ENCODE data around the gene PLAAT5. TPM values are rescaled to one million over a fixed set of nuclear protein-coding genes. Genes with fewer than 3 reads are reported as not detected.
A peak's percentile ranks its signal among the peaks of the same experiment; 100 is the strongest.

Gene PLAAT5
- total RNA-seq, 2 donors from 2014 or later: 1.7 to 2.8 TPM

DNA sequence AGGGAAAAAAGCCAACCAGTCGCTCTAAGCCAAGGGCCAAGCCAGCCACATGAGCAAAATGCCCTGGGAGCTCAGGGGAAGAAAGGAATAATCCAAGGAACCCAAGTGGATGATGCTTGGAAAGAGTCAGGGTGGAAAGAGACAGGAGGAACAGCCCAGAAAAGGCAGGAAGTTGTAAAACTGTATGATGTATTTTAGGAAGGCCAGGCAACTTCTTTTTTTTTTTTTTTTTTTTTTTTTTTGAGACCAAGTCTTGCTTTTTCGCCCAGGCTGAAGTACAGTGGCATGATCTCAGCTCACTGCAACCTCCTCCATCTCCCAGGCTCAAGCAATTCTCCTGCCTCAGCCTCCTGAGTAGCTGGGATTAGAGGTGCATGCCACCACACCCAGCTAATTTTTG lies 16.5 kb upstream of the PLAAT5 start:
- no peaks in the 10 kb centered on the region for H3K9me3 Mint-ChIP-seq
- no peak overlapping the region for H3K27ac Mint-ChIP-seq
- H3K4me1 Mint-ChIP-seq (ENCODE audit: low read depth): peaks cover 13% of the 10 kb centered on the region
- ATAC-seq (replicated peaks in 1 of 2) (no peak), DNase-seq (no peak)
- no peaks in the 10 kb centered on the region for H3K36me3 Mint-ChIP-seq (ENCODE audit: insufficient read depth in 2 of 2)
- no peak overlapping the region for H3K4me3 Mint-ChIP-seq
- H3K27me3 Mint-ChIP-seq (ENCODE audit: low read depth): no peaks in the 10 kb centered on the region

DNA sequence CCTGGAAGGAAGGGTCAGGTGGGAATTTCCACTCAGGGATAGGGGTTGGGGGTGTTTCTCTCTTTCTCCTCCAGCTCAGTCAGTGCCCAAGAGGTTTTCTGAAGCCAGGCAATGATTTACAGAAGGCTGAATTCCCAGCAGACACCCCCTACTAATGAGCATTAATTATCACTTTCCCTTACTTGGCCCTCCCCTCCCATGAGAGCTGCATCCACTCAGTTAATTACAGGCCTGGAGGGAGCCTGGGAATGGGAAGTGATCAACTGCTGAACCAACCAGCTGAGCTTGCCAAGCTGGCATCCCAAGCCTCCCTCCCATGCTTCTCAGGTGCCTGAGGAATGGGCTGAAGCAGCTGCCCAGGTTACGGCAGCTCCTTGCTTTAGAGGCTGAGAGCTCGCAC lies 15.9 kb upstream of the PLAAT5 start:
- H3K9me3 Mint-ChIP-seq: no peaks in the 10 kb centered on the region
- H3K4me3 Mint-ChIP-seq: no peak overlapping the region
- no peak overlapping the region for H3K27ac Mint-ChIP-seq
- H3K4me1 Mint-ChIP-seq (ENCODE audit: low read depth): peaks cover 18% of the 10 kb centered on the region
- DNase-seq: no peak
- peaks cover 0 to 3% of the 10 kb centered on the region in 2 donors for H3K36me3 Mint-ChIP-seq (ENCODE audit: insufficient read depth in 2 of 2)
- ATAC-seq (replicated peaks in 1 of 2): no peak
- no peaks in the 10 kb centered on the region for H3K27me3 Mint-ChIP-seq (ENCODE audit: low read depth)

DNA sequence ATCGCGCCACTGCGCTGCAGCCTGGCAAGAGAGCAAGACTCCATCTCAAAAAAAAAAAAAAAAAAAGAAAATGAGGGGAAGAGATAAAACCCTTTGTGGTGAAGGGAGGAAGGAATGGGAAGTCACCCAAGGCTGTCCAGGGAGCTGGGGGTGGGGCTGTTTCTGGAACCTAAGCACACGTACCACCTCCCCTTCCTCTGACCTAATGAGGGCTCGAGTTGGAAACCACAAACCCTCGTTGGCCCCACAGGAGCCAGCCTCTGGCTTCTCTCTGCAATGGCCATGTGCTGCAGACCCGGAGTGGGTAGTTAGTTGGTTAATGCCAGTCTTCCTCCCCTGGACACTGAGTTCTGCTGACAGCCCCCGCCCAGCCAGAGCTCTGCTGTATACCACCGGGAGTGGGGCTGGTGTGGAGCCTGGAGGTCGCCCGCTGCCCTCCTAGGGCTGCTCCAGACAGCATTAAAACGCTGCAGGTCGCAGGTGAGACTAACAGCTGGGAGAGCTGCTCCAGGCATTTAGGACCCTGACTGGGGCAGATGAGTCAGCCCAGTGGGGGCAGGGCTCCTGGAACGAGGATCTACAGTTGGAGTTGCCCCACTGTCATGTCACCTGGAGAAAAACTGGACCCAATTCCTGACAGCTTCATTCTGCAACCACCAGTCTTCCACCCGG lies 15.0 kb upstream of the PLAAT5 start, which contains the start of gene LGALS12:
Gene LGALS12 (plus strand): TSS at position 228 of the 672 bp plus-strand sequence. CDS start 375 bp downstream, at position 603.
- ATAC-seq (replicated peaks in 1 of 2) (no peak), DNase-seq (no peak)
- Mint-ChIP-seq H3K27ac (no peak within 1 kb of the TSS), H3K4me1 (ENCODE audit: low read depth) (peaks cover 18% of the 10 kb centered on the region), H3K36me3 (ENCODE audit: insufficient read depth in 2 of 2) (peaks cover 0 to 4% of the 10 kb centered on the region in 2 donors), H3K9me3 (no peaks in the 10 kb centered on the region), H3K27me3 (ENCODE audit: low read depth) (no peaks in the 10 kb centered on the region), H3K4me3 (peak within 1 kb of the TSS in 1 of 2 donors; percentile 15)

DNA sequence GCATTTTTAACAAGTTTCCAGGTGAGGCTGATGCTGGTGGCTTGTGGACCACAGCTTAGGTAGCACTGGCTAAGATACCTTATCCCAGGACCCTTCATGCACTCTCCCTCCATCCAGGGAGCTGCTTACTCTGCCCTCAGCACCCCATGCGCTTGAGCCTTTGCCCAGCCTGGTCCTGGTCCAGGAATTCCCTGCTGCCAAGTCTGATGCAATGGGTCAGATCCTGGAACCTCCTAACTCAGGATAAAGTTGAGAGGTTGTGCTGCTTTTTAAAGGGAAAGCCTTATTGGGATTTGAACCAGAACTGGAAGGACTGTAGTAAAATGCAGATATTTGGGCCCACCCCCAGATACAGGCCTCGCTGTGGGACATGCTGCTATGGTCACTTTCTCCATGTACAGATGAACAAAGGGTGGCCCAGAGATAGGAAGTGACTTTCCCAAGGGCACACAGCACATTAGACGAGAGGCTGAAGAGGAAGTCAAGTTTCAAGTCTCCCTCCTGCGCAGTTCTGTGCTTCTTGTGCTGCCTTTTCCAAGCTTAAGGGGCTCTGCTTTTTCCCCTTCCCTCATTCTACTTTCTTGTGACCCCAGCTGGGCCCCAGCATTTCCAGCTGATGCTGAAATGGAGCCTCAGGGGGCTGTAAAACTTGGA lies 14.1 kb upstream of the PLAAT5 start:
- no peaks in the 10 kb centered on the region for H3K27me3 Mint-ChIP-seq (ENCODE audit: low read depth)
- H3K27ac Mint-ChIP-seq: no peak overlapping the region
- peaks cover 6 to 10% of the 10 kb centered on the region in 2 donors for H3K36me3 Mint-ChIP-seq (ENCODE audit: insufficient read depth in 2 of 2)
- H3K9me3 Mint-ChIP-seq: peaks cover 5 to 6% of the 10 kb centered on the region in 2 donors
- peaks cover 18% of the 10 kb centered on the region for H3K4me1 Mint-ChIP-seq (ENCODE audit: low read depth)
- DNase-seq (no peak), ATAC-seq (replicated peaks in 1 of 2) (no peak)
- no peak overlapping the region for H3K4me3 Mint-ChIP-seq

DNA sequence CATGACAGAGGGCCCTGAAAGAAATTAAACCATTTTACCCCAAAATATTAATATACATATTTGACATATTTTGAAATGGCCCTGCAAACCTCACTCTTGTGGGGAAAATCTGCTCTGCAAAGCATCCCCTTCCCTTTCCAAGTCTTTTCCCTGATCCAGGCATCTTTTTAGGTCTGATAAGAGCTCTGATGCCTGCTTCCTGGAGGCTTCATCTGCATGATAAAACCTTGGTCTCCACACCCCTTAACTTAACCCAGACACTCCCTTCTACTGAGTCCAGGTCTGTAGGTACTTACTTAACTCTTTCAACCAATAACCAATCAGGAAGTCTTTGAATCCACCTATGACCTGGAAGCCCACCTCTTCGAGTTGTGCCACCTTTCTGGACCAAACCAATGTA lies 13.1 kb upstream of the PLAAT5 start:
- H3K36me3 Mint-ChIP-seq (ENCODE audit: insufficient read depth in 2 of 2): peaks cover 12 to 14% of the 10 kb centered on the region in 2 donors
- DNase-seq (no peak), ATAC-seq (replicated peaks in 1 of 2) (no peak)
- no peak overlapping the region for H3K4me3 Mint-ChIP-seq
- no peak overlapping the region for H3K27ac Mint-ChIP-seq
- H3K4me1 Mint-ChIP-seq (ENCODE audit: low read depth): peaks cover 18% of the 10 kb centered on the region
- peaks cover 8 to 9% of the 10 kb centered on the region in 2 donors for H3K9me3 Mint-ChIP-seq
- H3K27me3 Mint-ChIP-seq (ENCODE audit: low read depth): no peaks in the 10 kb centered on the region

DNA sequence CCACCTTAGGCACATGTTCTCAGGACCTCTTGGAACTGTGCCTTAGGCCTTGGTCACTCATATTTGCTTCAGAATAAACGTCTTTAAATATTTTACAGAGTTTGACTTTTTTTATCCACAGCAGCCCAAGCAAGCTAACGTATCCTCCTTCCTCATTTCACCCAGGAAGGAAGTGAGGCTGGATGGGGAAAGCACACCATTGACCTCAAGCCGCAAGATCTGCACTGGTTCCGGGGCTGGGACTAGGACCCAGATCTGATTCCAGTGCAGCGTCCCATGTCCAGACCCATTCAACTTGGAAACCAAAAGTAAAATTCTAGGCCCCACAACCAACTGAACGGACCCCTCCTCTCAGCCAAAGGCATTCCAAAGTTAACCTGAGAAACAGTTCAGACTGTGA lies 12.5 kb upstream of the PLAAT5 start:
- no peak overlapping the region for H3K4me3 Mint-ChIP-seq
- H3K27me3 Mint-ChIP-seq (ENCODE audit: low read depth): peaks cover 3% of the 10 kb centered on the region
- no peak for ATAC-seq (replicated peaks in 1 of 2)
- H3K36me3 Mint-ChIP-seq (ENCODE audit: insufficient read depth in 2 of 2): peaks cover 12 to 18% of the 10 kb centered on the region in 2 donors
- H3K4me1 Mint-ChIP-seq (ENCODE audit: low read depth): peaks cover 18% of the 10 kb centered on the region
- DNase-seq: no peak
- H3K9me3 Mint-ChIP-seq: peaks cover 8 to 9% of the 10 kb centered on the region in 2 donors
- H3K27ac Mint-ChIP-seq: no peak overlapping the region

DNA sequence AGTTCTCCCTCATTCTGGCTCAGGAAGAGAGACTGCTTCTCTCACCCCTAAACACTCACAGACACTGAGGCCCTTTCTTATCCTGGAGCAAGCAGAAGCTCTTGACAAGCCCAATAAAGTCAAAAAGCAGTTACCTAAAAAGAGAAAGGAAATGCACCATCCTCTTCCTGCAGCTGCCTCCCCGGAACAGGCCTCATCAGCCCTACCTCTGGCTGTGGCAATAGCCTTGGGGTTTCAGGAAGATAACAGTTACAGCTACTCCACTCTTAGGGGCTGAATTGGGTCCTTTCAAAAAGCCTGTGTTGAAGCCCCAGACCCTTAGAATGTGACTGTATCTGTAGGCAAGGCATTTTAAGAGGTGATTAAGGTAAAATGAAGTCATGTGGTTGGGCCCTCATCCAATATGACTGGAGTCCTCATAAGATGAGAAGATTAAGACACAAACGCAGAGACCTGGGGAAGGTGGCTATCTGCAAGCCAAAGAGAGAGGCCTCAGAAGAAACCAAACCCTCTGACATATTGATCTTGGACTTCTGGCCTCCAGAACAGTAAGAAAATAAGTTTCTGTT lies 11.4 kb upstream of the PLAAT5 start:
- Mint-ChIP-seq H3K9me3 (peaks cover 8 to 9% of the 10 kb centered on the region in 2 donors), H3K27ac (no peak overlapping the region), H3K4me1 (ENCODE audit: low read depth) (peaks cover 18% of the 10 kb centered on the region), H3K27me3 (ENCODE audit: low read depth) (peaks cover 4% of the 10 kb centered on the region), H3K4me3 (no peak overlapping the region), H3K36me3 (ENCODE audit: insufficient read depth in 2 of 2) (peaks cover 12 to 20% of the 10 kb centered on the region in 2 donors)
- no peak for DNase-seq
- ATAC-seq (replicated peaks in 1 of 2): no peak

DNA sequence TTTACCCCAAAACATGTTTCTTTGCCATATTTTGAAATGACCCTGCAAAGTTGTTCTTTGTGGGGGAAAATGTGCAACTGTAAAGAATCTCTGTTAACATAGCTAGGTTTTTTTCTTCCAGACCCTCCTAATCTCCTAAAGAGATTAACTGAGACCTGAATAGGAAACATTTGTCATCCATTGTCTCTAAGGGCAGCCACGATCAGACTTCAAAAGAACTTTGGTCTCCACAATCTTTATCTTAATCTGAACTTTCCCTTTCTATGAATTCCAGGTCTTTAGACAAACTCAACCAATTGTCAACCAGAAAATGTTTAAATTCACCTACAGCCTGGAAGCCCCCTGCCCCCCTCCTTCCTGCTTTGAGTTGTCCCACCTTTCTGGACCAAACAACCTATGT lies 10.3 kb upstream of the PLAAT5 start:
- Mint-ChIP-seq H3K27ac (no peak overlapping the region), H3K4me3 (no peak overlapping the region), H3K36me3 (ENCODE audit: insufficient read depth in 2 of 2) (peaks cover 12 to 20% of the 10 kb centered on the region in 2 donors), H3K27me3 (ENCODE audit: low read depth) (peaks cover 10% of the 10 kb centered on the region), H3K4me1 (ENCODE audit: low read depth) (peaks cover 14% of the 10 kb centered on the region), H3K9me3 (peaks cover 8 to 9% of the 10 kb centered on the region in 2 donors)
- DNase-seq (no peak), ATAC-seq (replicated peaks in 1 of 2) (no peak)

DNA sequence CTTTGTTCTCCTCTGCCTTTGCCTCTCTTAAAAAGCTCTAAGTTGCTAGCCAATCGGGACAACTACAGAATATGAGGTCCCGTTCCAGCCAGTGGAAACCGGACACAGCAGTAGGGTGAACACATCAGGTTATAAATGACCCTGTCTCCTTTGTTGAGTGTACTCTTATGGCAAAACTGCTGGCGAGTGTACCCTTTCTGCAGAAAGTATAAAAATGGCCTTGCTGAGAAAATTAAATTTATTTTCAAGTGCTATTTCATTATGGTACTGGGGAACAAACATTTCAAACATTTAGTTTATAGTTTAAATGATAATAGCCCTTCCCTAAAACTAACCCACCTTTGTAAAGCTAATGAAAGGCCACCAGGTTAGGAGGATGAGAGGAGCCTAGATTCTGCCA lies 8.9 kb upstream of the PLAAT5 start:
- peaks cover 11% of the 10 kb centered on the region for H3K4me1 Mint-ChIP-seq (ENCODE audit: low read depth)
- no peak for DNase-seq
- peaks cover 10% of the 10 kb centered on the region for H3K27me3 Mint-ChIP-seq (ENCODE audit: low read depth)
- no peak overlapping the region for H3K27ac Mint-ChIP-seq
- no peak overlapping the region for H3K4me3 Mint-ChIP-seq
- peaks cover 8 to 9% of the 10 kb centered on the region in 2 donors for H3K9me3 Mint-ChIP-seq
- H3K36me3 Mint-ChIP-seq (ENCODE audit: insufficient read depth in 2 of 2): peaks cover 12 to 20% of the 10 kb centered on the region in 2 donors
- no peak for ATAC-seq (replicated peaks in 1 of 2)

DNA sequence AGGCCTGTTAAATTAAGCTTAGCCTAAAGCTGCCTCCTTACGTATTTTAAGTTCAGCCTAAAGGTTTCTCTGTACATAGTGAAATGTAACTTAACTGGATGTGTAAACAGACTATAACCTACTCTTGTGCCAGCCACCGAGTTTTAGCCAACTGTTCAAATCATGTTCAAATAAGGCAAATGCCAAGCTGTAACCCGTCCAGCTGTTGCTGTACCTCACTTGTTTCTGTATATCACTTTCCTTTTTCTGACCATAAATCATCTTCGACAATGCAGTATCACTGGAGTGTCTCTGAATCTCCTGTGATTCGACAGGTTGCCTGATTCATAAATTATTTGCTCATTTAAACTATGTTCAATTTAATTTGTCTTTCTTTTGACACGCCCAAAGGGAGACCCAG lies 4.0 kb upstream of the PLAAT5 start:
- Mint-ChIP-seq H3K9me3 (peaks cover 2 to 3% of the 10 kb centered on the region in 2 donors), H3K4me1 (ENCODE audit: low read depth) (peaks cover 16% of the 10 kb centered on the region), H3K4me3 (no peak overlapping the region), H3K36me3 (ENCODE audit: insufficient read depth in 2 of 2) (peaks cover 5 to 12% of the 10 kb centered on the region in 2 donors), H3K27me3 (ENCODE audit: low read depth) (peaks cover 34% of the 10 kb centered on the region), H3K27ac (no peak overlapping the region)
- DNase-seq (no peak), ATAC-seq (replicated peaks in 1 of 2) (no peak)

DNA sequence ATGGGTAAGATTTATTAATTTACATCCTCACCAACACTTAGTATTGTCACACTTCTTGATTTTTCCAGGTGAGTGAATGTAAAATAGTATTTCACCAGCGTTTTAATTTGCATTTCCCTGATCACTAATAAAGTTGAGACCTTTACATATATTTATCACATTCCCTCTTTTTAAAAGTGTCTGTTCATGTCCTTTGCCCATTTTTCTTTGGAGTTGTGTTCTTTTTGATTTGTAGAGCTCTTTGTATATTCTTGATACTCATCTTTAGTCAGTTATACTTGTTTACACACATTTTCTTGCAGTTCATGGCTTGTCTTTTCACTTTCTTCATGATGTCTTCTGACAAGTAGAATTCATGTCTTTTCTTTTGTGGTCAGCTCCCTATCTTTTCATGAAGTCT lies 2.2 kb upstream of the PLAAT5 start:
- DNase-seq: no peak
- ATAC-seq (replicated peaks in 1 of 2): no peak
- Mint-ChIP-seq H3K27me3 (ENCODE audit: low read depth) (peaks cover 47% of the 10 kb centered on the region), H3K36me3 (ENCODE audit: insufficient read depth in 2 of 2) (peaks cover 0 to 2% of the 10 kb centered on the region in 2 donors), H3K4me1 (ENCODE audit: low read depth) (peaks cover 16% of the 10 kb centered on the region), H3K27ac (no peak overlapping the region), H3K9me3 (no peaks in the 10 kb centered on the region), H3K4me3 (no peak overlapping the region)

DNA sequence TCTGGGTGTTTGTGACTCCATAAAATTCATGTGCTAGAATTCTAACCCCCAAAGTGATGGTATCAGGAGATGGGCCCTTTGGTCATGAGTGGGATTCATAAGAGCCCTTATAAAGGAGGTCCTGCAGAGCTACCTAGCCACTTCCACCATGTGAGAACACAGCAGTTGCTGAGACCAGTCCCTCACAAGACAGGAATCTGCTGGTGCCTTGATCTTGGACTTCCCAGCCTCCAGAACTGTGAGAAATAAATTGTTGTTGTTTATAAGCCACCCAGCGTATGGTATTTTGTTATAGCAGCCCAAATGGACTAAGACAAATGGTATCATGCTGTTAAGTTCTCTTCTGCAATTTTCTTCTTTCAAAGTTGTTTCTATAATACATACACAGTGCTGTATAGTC lies 1.5 kb upstream of the PLAAT5 start:
- Mint-ChIP-seq H3K9me3 (no peaks in the 10 kb centered on the region), H3K27me3 (ENCODE audit: low read depth) (peaks cover 51% of the 10 kb centered on the region), H3K4me3 (peak overlapping the region; percentile 83 to 91), H3K27ac (no peak overlapping the region), H3K4me1 (ENCODE audit: low read depth) (peaks cover 16% of the 10 kb centered on the region), H3K36me3 (ENCODE audit: insufficient read depth in 2 of 2) (peaks cover 0 to 2% of the 10 kb centered on the region in 2 donors)
- DNase-seq (no peak), ATAC-seq (replicated peaks in 1 of 2) (no peak)

DNA sequence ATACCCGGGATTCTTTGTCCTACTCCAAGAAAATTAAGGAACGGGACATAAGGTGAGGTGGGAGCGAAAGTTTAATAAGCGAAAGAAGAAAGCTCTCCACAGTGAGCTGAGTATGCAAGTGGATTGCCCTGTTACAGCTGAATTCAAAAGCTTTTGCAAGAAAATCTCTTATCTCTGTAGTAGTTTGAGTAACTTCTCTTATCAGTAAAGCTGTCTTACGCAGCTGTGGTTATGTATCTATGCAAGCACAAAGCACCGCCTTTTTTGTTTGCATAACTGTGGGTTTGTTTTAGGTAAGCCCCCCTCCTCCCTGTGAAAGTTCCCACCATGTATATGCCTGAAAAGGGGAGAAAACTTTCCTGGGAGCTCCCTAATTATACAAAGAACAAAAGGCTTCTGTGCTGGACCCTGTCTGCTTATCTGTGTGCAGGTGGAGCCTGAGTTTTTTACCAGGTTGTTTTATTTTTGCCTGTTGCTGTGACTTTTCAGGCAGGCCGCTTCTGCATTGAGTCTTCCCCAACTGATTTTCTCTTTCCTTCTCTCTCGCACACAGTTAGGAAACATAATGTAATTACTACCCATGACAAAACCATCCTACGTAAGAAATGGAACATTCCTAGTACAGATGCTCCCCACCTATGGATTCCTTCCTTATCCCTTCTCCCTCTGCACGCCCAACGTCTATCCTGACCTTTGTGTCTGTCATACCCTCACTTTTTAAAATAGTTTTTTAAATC lies 837 bp upstream of the PLAAT5 start:
- Mint-ChIP-seq H3K27me3 (ENCODE audit: low read depth) (peaks cover 47% of the 10 kb centered on the region), H3K9me3 (no peaks in the 10 kb centered on the region), H3K4me1 (ENCODE audit: low read depth) (peaks cover 16% of the 10 kb centered on the region), H3K4me3 (peak overlapping the region; percentile 83 to 91), H3K36me3 (ENCODE audit: insufficient read depth in 2 of 2) (peaks cover 0 to 2% of the 10 kb centered on the region in 2 donors), H3K27ac (no peak overlapping the region)
- no peak for DNase-seq
- peak; percentile 91 to 92 for ATAC-seq (replicated peaks in 1 of 2)

All from activated T-cell treated with anti-CD3 and anti-CD28 coated beads, Interleukin-2, amount 50 U/mL, for 72 hours (primary cell).